Choroid plexus epithelial cell (primary cell): ENCODE results near the gene MCM10.

Source experiments
- DNase-seq: peaks from one replicate; pipeline ENCODE4 v3.0.0-alpha.2; 2010; ENCODE audit warnings: low read depth
- H3K4me3 ChIP-seq: 2 replicates; pipeline ENCODE4 v1.5.1; 2011; ENCODE audit warnings: low read depth, mild to moderate bottlenecking, control low read depth, low read length, moderate library complexity
- CTCF ChIP-seq: conservative IDR thresholded peaks from 2 replicates; pipeline ENCODE4 v1.5.1; 2011; ENCODE audit warnings: low read depth, mild to moderate bottlenecking, control low read depth, inconsistent platforms, low read length, moderate library complexity

The MCM10 gene

GRCh38 chr10:13184276-13184675 lies 22.9 kb downstream of the MCM10 start:
- no peak overlapping the region for H3K4me3 ChIP-seq
- no peak for TF ChIP-seq CTCF
- no peak for DNase-seq

- H3K4me3 ChIP-seq: no peak overlapping the region
- TF ChIP-seq CTCF: no peak
- DNase-seq: no peak
These were observed 23.6 kb downstream of the MCM10 start for GRCh38 chr10:13184730-13185514.

GRCh38 chr10:13187135-13187534 lies 25.8 kb downstream of the MCM10 start:
- DNase-seq: no peak
- H3K4me3 ChIP-seq: no peak overlapping the region
- TF ChIP-seq CTCF: no peak

GRCh38 chr10:13188593-13188992 lies 27.2 kb downstream of the MCM10 start:
- no peak overlapping the region for H3K4me3 ChIP-seq
- no peak for DNase-seq
- no peak for TF ChIP-seq CTCF

GRCh38 chr10:13189961-13190360 lies 28.6 kb downstream of the MCM10 start:
- no peak for TF ChIP-seq CTCF
- DNase-seq: no peak

GRCh38 chr10:13190816-13191215 lies 29.5 kb downstream of the MCM10 start:
- no peak for DNase-seq
- TF ChIP-seq CTCF: no peak
- H3K4me3 ChIP-seq: no peak overlapping the region

More at GRCh38 chr10:13189961-13190360, 28.6 kb downstream of the MCM10 start:
- no peak overlapping the region for H3K4me3 ChIP-seq

- no peak for DNase-seq
- no peak for TF ChIP-seq CTCF
- H3K4me3 ChIP-seq: no peak overlapping the region
These were observed 30.0 kb downstream of the MCM10 start for GRCh38 chr10:13191362-13191761.
